HCT116 (cell line): Measurements from ENCODE around the gene WDR89. TPM values are rescaled to one million over a fixed set of nuclear protein-coding genes. Genes with fewer than 3 reads are reported as not detected.

Source experiments
- ATAC-seq: fragments of 200-7000 bp; cut with Tn5 transposase; 2 replicates; pipeline ENCODE4 v1.9.1; 2020; ENCODE audit warnings: mild to moderate bottlenecking, moderate library complexity
- BruUV-seq: library from RNA; stranded (reverse); fragments of 400-500 nt; replicated peaks from 2 replicates; lab custom pipeline; 2021; lab: Mats Ljungman, UMichigan
- CTCF ChIA-PET: fragments of 300-600 bp; sonication (Branson Sonifier 250); formaldehyde crosslinking; loops from one replicate; lab custom pipeline; 2021; ENCODE audit warnings: antibody characterized with exemption; lab: Charles Lee
- POLR2A ChIA-PET: fragments of 300-600, 350-600 bp; sonication (Branson Sonifier 250); formaldehyde crosslinking; loops from one replicate; lab custom pipeline; 2021; ENCODE audit warnings: antibody characterized with exemption; lab: Charles Lee
- RAD21 ChIA-PET, 2 experiments: fragments of 300-600 bp; sonication (Branson Sonifier 250); formaldehyde crosslinking; loops; one replicate each; lab custom pipeline; 2023; ENCODE audit warnings: low total read pairs in 2 of 2; ENCODE audit not compliant: uncharacterized antibody in 2 of 2, unreplicated experiment in 2 of 2, low non-redundant PET in 1 of 2; lab: Charles Lee
- DNase-seq: peaks from one replicate; pipeline ENCODE4 v3.0.0-alpha.2; 2010; ENCODE audit warnings: low read depth, low spot score
- H2AFZ ChIP-seq: fragments of 200-600 bp; shearing (Covaris generic), sonication (generic); 2 replicates; pipeline ENCODE4 v1.6.1; 2017; ENCODE audit warnings: low read depth, mixed run types, mixed read lengths, antibody characterized with exemption, low read length; ENCODE audit not compliant: poor library complexity, severe bottlenecking
- H3K27ac ChIP-seq: 2 replicates; pipeline ENCODE4 v1.5.1; 2012; ENCODE audit warnings: low read depth, low read length
- H3K27me3 ChIP-seq: fragments of 200-600 bp; sonication (generic); 2 replicates; pipeline ENCODE4 v1.6.1; 2016; ENCODE audit warnings: mixed run types, low read length, mixed read lengths; ENCODE audit not compliant: insufficient read depth
- H3K36me3 ChIP-seq, 2 experiments: fragments of 200-500 bp in 1 of 2; fragments of 200-600 bp in 1 of 2; sonication (Bioruptor generic) in 1 of 2; sonication (generic) in 1 of 2; 2 replicates each; pipeline versions ENCODE4 v1.5.1 to v1.6.1; 2014 to 2016; ENCODE audit warnings: low read length in 2 of 2, inconsistent platforms in 1 of 2, mixed read lengths in 1 of 2, mixed run types in 1 of 2; ENCODE audit not compliant: insufficient read depth in 2 of 2, control insufficient read depth in 1 of 2
- H3K4me1 ChIP-seq, 2 experiments: fragments of 200-600 bp in 1 of 2; sonication (generic) in 1 of 2; 2 replicates each; pipeline versions ENCODE4 v1.5.1 to v1.6.1; 2012 to 2017; ENCODE audit warnings: low read length in 2 of 2, inconsistent platforms in 1 of 2, mild to moderate bottlenecking in 1 of 2, mixed read lengths in 1 of 2, mixed run types in 1 of 2, moderate library complexity in 1 of 2; ENCODE audit not compliant: insufficient read depth in 2 of 2, control insufficient read depth in 1 of 2
- H3K4me2 ChIP-seq: fragments of 200-600 bp; sonication (generic); 2 replicates; pipeline ENCODE4 v1.6.1; 2017; ENCODE audit warnings: mixed run types, low read length, mixed read lengths
- H3K4me3 ChIP-seq, 2 experiments: fragments of 200-600 bp in 1 of 2; sonication (generic) in 1 of 2; replicated peaks in 1 of 2; 2 replicates each; pipeline ENCODE4 v1.5.1; 2011 to 2016; ENCODE audit warnings: low read length in 2 of 2, control low read depth in 1 of 2, low read depth in 1 of 2, mild to moderate bottlenecking in 1 of 2, mixed read lengths in 1 of 2, mixed run types in 1 of 2
- H3K79me2 ChIP-seq: fragments of 200-600 bp; sonication (generic); 2 replicates; pipeline ENCODE4 v1.6.1; 2017; ENCODE audit warnings: mild to moderate bottlenecking, mixed run types, low read length, moderate library complexity, mixed read lengths; ENCODE audit not compliant: insufficient read depth
- H3K9ac ChIP-seq: fragments of 200-600 bp; sonication (generic); 2 replicates; pipeline ENCODE4 v1.6.1; 2016; ENCODE audit warnings: low read length, mixed read lengths
- H3K9me2 ChIP-seq: fragments of 200-600 bp; sonication (generic), shearing (Covaris generic); 2 replicates; pipeline ENCODE4 v1.6.1; 2017; ENCODE audit warnings: mixed run types, mild to moderate bottlenecking, moderate library complexity; ENCODE audit not compliant: insufficient read depth
- H3K9me3 ChIP-seq, 2 experiments: fragments of 200-500 bp in 1 of 2; fragments of 200-600 bp in 1 of 2; sonication (Bioruptor generic) in 1 of 2; sonication (generic) in 1 of 2; 2 replicates each; pipeline ENCODE4 v1.6.1; 2014 to 2017; ENCODE audit warnings: low read length in 2 of 2, mixed read lengths in 2 of 2, inconsistent platforms in 1 of 2, low read depth in 1 of 2, mild to moderate bottlenecking in 1 of 2, mixed run types in 1 of 2, moderate library complexity in 1 of 2; ENCODE audit not compliant: control insufficient read depth in 1 of 2, insufficient read depth in 1 of 2
- H4K20me1 ChIP-seq: fragments of 200-600 bp; sonication (generic), shearing (Covaris generic); 2 replicates; pipeline ENCODE4 v1.6.1; 2017; ENCODE audit warnings: mixed run types, mild to moderate bottlenecking, moderate library complexity; ENCODE audit not compliant: insufficient read depth
- CTCF ChIP-seq, 3 experiments: fragments of 200-600 bp in 1 of 3; sonication (generic) in 1 of 3; IDR thresholded peaks in 2 of 3; conservative IDR thresholded peaks in 1 of 3; 2 replicates each; pipeline ENCODE4 v1.5.1; 2012 to 2017; ENCODE audit warnings: low read depth in 2 of 3, low read length in 2 of 3, antibody characterized with exemption in 1 of 3, borderline replicate concordance in 1 of 3, control low read depth in 1 of 3, mild to moderate bottlenecking in 1 of 3, mixed read lengths in 1 of 3, mixed run types in 1 of 3, moderate library complexity in 1 of 3; ENCODE audit not compliant: insufficient read depth in 1 of 3
- FOSL1 ChIP-seq: IDR thresholded peaks from 2 replicates; pipeline ENCODE4 v1.6.1; 2012; ENCODE audit warnings: low read depth
- POLR2A ChIP-seq: IDR thresholded peaks from 2 replicates; pipeline ENCODE4 v1.7.0; 2011; ENCODE audit warnings: borderline replicate concordance; ENCODE audit not compliant: insufficient read depth, insufficient read length; ENCODE audit errors: extremely low read depth
- POLR2AphosphoS5 ChIP-seq: IDR thresholded peaks from 2 replicates; pipeline ENCODE4 v1.6.1; 2011; ENCODE audit warnings: mild to moderate bottlenecking, low read depth, low read length, moderate library complexity
- RAD21 ChIP-seq: IDR thresholded peaks from 2 replicates; pipeline ENCODE4 v1.6.1; 2012; ENCODE audit warnings: low read depth, mild to moderate bottlenecking
- SIN3A ChIP-seq: IDR thresholded peaks from 2 replicates; pipeline ENCODE4 v1.6.1; 2012; ENCODE audit warnings: low read depth
- YY1 ChIP-seq: IDR thresholded peaks from 2 replicates; pipeline ENCODE4 v1.6.1; 2011; ENCODE audit warnings: low read length, low read depth, moderate library complexity, mild to moderate bottlenecking; ENCODE audit not compliant: insufficient replicate concordance; ENCODE audit errors: extremely low read depth
- ZFX ChIP-seq: fragments of 450-650 bp; IDR thresholded peaks from 2 replicates; pipeline ENCODE4 v1.6.1; 2017
- intact Hi-C: fragments of 100-400 bp; cut with micrococcal nuclease; formaldehyde crosslinking; loops from 2 replicates; pipeline ENCODE4 v1.10.0; 2022
- total RNA-seq: library from RNA; stranded (reverse); gene quantifications from one replicate; pipeline ENCODE4 v1.2.1, GENCODE V29; 2021; ENCODE audit not compliant: unreplicated experiment
- TF ChIP-seq, protein P1 (sequence below): IDR thresholded peaks from 2 replicates; pipeline ENCODE4 v1.6.1; 2012
- TF ChIP-seq, protein P2 (sequence below): IDR thresholded peaks from 2 replicates; pipeline ENCODE4 v1.6.1; 2011; ENCODE audit warnings: mild to moderate bottlenecking, low read length, moderate library complexity; ENCODE audit not compliant: insufficient replicate concordance; ENCODE audit errors: extremely low read depth

WDR89 gene
- total RNA-seq, 1 experiment from 2014 or later = 22.8 TPM

DNA sequence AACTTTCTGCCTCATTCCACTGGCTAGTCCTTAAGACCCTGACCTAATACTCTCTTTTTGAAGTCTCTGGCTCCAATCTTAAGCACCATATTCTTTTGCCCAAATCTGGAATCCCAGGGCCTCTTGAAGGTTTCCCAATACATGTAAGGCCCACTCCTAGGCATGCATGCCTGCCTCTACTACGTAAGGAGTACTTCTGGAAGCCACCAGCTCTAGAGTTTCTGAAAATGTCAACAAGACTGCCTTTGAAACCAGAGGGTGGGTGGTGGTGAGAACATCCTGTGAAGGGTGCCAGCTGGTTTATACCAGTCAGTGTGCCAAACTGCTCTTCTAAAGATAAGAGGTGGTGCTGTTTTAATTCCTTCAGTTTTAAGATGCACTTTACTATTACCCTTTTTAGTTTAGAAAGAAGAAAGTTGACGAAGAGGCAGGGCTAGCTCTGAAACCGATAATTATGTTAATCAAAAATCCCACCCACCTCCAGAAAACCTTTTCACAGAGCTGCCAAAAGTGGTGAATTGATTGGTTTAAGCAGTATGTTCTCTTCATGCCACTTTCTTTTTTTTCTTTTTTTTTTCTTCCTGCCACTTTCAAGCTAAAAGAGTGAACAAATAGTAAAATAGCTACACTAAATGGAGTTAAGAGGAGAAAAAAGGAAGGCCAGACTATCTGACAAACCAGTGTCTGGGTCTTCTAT is 8.7 kb upstream of the WDR89 start:
- H3K4me2 ChIP-seq = no peak overlapping the region
- H3K36me3 ChIP-seq = no peaks in the 10 kb centered on the region
- RAD21 ChIA-PET = no interaction called here
- ATAC-seq = no peak
- POLR2A ChIA-PET = interaction anchor here (1.3 kb wide), 1 partner anchor 9 kb away, joined by 4 read pairs; the partner anchor contains the start of gene WDR89
- H3K9me3 ChIP-seq = no peaks in the 10 kb centered on the region
- no peaks in the 10 kb centered on the region for H3K9me2 ChIP-seq
- intact Hi-C loops = no loop called here
- H3K79me2 ChIP-seq = no peaks in the 10 kb centered on the region
- H4K20me1 ChIP-seq = no peaks in the 10 kb centered on the region
- TF ChIP-seq ZFX (no peak), POLR2AphosphoS5 (no peak), POLR2A (no peak), FOSL1 (no peak), CTCF (IDR thresholded peaks at IDR 0.05 in 2 of 3, conservative IDR thresholded peaks at IDR 0.05 in 1 of 3; ENCODE audit: borderline replicate concordance in 1 of 3, insufficient read depth in 1 of 3, low read depth in 2 of 3, low read length in 2 of 3) (no peak), YY1 (no peak), SIN3A (no peak), RAD21 (no peak)
- TF ChIP-seq, protein P1, sequence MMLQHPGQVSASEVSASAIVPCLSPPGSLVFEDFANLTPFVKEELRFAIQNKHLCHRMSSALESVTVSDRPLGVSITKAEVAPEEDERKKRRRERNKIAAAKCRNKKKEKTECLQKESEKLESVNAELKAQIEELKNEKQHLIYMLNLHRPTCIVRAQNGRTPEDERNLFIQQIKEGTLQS = no peak
- TF ChIP-seq, protein P2, sequence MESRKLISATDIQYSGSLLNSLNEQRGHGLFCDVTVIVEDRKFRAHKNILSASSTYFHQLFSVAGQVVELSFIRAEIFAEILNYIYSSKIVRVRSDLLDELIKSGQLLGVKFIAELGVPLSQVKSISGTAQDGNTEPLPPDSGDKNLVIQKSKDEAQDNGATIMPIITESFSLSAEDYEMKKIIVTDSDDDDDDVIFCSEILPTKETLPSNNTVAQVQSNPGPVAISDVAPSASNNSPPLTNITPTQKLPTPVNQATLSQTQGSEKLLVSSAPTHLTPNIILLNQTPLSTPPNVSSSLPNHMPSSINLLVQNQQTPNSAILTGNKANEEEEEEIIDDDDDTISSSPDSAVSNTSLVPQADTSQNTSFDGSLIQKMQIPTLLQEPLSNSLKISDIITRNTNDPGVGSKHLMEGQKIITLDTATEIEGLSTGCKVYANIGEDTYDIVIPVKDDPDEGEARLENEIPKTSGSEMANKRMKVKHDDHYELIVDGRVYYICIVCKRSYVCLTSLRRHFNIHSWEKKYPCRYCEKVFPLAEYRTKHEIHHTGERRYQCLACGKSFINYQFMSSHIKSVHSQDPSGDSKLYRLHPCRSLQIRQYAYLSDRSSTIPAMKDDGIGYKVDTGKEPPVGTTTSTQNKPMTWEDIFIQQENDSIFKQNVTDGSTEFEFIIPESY = no peak
- H3K27me3 ChIP-seq = no peaks in the 10 kb centered on the region
- DNase-seq = no peak
- CTCF ChIA-PET = interaction anchor here (0.9 kb wide), 1 partner anchor 8 kb away, joined by 3 read pairs; the partner anchor contains the start of gene WDR89
- H3K9ac ChIP-seq = no peak overlapping the region
- H2AFZ ChIP-seq = no peak overlapping the region
- H3K27ac ChIP-seq = no peak overlapping the region
- H3K4me3 ChIP-seq = no peak overlapping the region
- BruUV-seq = no TSS peak
- peaks cover 0 to 13% of the 10 kb centered on the region in 2 experiments; a peak in 3 of 4 replicates for H3K4me1 ChIP-seq
